GDM1 (cell line): Measurements from ENCODE around the gene TBC1D2B.
A peak's percentile ranks its signal among the peaks of the same experiment; 100 is the strongest.

ENCODE experiments used
- DNase-seq: peaks from one replicate; lab custom pipeline; 2025; lab: John Stamatoyannopoulos, UW

Gene TBC1D2B

GRCh38 chr15:78054518-78054917 lies 23.0 kb downstream of the TBC1D2B start:
- no peak for DNase-seq

GRCh38 chr15:78052545-78052944 lies 25.0 kb downstream of the TBC1D2B start:
- no peak for DNase-seq

- peak; percentile 25 for DNase-seq
Observed at GRCh38 chr15:78052001-78052401, 25.5 kb downstream of the TBC1D2B start.

GRCh38 chr15:78051596-78051995 lies 25.9 kb downstream of the TBC1D2B start:
- DNase-seq: no peak

- no peak for DNase-seq
Observed at GRCh38 chr15:78050826-78051225, 26.7 kb downstream of the TBC1D2B start.

- no peak for DNase-seq
Observed at GRCh38 chr15:78050441-78050809, 27.1 kb downstream of the TBC1D2B start.

GRCh38 chr15:78049691-78050440 lies 27.6 kb downstream of the TBC1D2B start:
- peak; percentile 74 for DNase-seq

- DNase-seq: no peak
Observed at GRCh38 chr15:78048628-78048920, 28.9 kb downstream of the TBC1D2B start.

- peak; percentile 88 for DNase-seq
Observed at GRCh38 chr15:78047761-78048627, 29.5 kb downstream of the TBC1D2B start.

GRCh38 chr15:78046796-78047341 lies 30.6 kb downstream of the TBC1D2B start:
- DNase-seq: no peak

GRCh38 chr15:78045189-78045588 lies 32.3 kb downstream of the TBC1D2B start:
- DNase-seq: no peak

- no peak for DNase-seq
Observed at GRCh38 chr15:78044407-78045155, 32.9 kb downstream of the TBC1D2B start.

GRCh38 chr15:78041946-78042345 lies 35.6 kb downstream of the TBC1D2B start:
- no peak for DNase-seq

GRCh38 chr15:78040653-78041244 lies 36.8 kb downstream of the TBC1D2B start:
- DNase-seq: no peak

- no peak for DNase-seq
Observed at GRCh38 chr15:78038585-78039247, 38.8 kb downstream of the TBC1D2B start.

- no peak for DNase-seq
Observed at GRCh38 chr15:78037779-78038305, 39.7 kb downstream of the TBC1D2B start.

GRCh38 chr15:78037328-78037727 lies 40.2 kb downstream of the TBC1D2B start:
- DNase-seq: no peak

- no peak for DNase-seq
Observed at GRCh38 chr15:78035861-78036476, 41.5 kb downstream of the TBC1D2B start.

GRCh38 chr15:78035321-78035751 lies 42.2 kb downstream of the TBC1D2B start:
- peak; percentile 65 for DNase-seq

- peak; percentile 49 for DNase-seq
Observed at GRCh38 chr15:78034495-78035191, 42.9 kb downstream of the TBC1D2B start.
